Measurements from ENCODE around the gene TMED6.

- no peak for TF ChIP-seq CTCF (IDR thresholded peaks at IDR 0.05; ENCODE audit: extremely low read depth in 1 of 2, insufficient read depth in 1 of 2, low read depth in 1 of 2, low read length in 2 of 2)
- no peak for TF ChIP-seq POLR2AphosphoS5 (IDR thresholded peaks at IDR 0.05; ENCODE audit: insufficient read depth, low read depth, low read length)
These were observed 17.3 kb upstream of the TMED6 start for GRCh38 chr16:69368866-69369265.

All from endothelial cell of umbilical vein (primary cell).